Stimulated activated CD8-positive, alpha-beta memory T cell treated with anti-CD3 and anti-CD28 coated beads, Interleukin-12 subunit alpha, Interleukin-12 subunit beta, amount 100 ng/mL, for 24 hours (primary cell): Measurements from ENCODE around the gene RNASE9.
"Not testable (repeated sequence)": the region's sequence is repeated elsewhere in the genome, so short reads cannot be mapped to it uniquely, and the experiment has no call there.

ENCODE experiments used
- DNase-seq: peaks from one replicate; pipeline ENCODE4 v3.0.0-alpha.2; 2020; ENCODE audit errors: extremely low read depth

Gene RNASE9

DNA sequence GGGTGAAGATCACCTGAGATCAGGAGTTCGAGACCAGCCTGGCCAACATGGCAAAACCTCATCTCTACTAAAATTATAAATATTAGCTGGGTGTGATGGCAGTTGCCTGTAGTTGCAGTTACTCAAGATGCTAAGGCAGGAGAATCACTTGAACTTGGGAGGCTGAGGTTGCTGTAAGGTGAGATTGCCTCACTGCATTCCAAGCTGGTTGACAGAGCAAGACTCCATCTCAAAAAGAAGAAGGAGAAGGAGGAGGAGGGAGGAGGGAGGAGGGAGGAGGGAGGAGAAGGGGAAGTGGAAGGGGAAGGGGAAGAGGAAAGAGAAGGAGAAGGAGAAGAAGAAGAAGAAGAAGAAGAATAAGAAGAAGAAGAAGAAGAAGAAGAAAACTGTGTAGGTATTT is 38.5 kb downstream of the RNASE9 start:
- DNase-seq, result no peak

GRCh38 chr14:20516921-20517320 is 43.9 kb downstream of the RNASE9 start:
- no peak for DNase-seq

GRCh38 chr14:20515846-20516245 is 45.0 kb downstream of the RNASE9 start:
- no peak for DNase-seq

GRCh38 chr14:20512177-20512905 is 48.5 kb downstream of the RNASE9 start:
- DNase-seq, result no peak

GRCh38 chr14:20508367-20508766 is 52.5 kb downstream of the RNASE9 start:
- DNase-seq, result no peak

DNA sequence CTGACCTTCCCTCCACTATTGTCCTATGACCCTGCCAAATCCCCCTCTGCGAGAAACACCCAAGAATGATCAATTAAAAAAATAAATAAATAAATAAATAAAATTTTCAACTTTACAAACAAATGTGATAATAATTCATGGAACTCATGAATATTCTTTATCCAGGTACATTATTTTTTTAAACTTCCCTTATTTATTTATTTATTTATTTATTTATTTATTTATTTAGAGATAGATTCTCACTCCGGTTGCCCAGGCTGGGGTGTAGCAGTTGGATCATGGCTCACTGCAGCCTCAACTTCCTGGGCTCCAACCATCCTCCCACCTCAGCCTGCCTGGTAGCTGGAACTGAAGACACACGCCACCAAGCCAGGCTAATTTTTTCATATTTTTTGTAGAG is 53.3 kb downstream of the RNASE9 start:
- DNase-seq, result not testable (repeated sequence)

- DNase-seq, result not testable (repeated sequence)
Observed at GRCh38 chr14:20506752-20507151, 54.1 kb downstream of the RNASE9 start.

DNA sequence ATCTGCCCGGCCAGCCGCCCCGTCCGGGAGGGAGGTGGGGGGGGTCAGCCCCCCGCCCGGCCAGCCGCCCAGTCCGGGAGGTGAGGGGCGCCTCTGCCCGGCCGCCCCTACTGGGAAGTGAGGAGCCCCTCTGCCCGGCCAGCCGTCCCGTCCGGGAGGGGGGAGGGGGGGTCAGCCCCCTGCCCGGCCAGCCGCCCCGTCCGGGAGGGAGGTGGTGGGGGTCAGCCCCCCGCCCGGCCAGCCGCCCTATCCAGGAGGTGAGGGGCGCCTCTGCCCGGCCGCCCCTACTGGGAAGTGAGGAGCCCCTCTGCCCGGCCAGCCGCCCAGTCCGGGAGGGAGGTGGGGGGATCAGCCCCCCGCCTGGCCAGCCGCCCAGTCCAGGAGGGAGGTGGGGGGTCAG is 54.6 kb downstream of the RNASE9 start:
- DNase-seq, result not testable (repeated sequence)
